ENCODE measurements around the gene NPPB. TPM values are rescaled to one million over a fixed set of nuclear protein-coding genes. Genes with fewer than 3 reads are reported as not detected.

The NPPB gene
- total RNA-seq, 3 donors from 2014 or later: not detected

DNA sequence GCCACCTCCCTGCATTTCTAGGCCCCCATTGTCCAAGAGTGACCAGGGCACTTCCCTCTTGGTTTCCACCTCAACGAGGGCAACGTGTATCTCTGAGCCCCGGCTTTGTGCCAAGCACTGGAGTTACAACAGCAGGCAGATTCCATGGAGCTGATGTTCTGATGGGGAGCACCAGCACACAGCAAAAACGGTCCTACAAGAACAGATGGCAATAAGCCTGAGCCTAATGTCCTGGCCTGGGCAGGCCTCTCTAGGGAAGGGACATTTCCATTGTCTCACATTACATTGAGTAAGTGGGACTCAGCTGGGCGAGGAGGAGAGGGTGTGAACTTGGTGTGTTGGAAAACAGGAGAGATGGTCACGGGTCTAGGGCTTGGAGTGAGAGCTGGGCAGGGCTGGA, 27.2 kb upstream of the NPPB start:
- H3K4me3 ChIP-seq: no peak overlapping the region
- DNase-seq: no peak
- no peaks in the 10 kb centered on the region for H3K36me3 ChIP-seq (ENCODE audit: low read depth)
- ATAC-seq: no peak
- H3K4me1 ChIP-seq (ENCODE audit: low read depth): no peaks in the 10 kb centered on the region
- H3K9me3 ChIP-seq: no peaks in the 10 kb centered on the region
- TF ChIP-seq, protein P1, sequence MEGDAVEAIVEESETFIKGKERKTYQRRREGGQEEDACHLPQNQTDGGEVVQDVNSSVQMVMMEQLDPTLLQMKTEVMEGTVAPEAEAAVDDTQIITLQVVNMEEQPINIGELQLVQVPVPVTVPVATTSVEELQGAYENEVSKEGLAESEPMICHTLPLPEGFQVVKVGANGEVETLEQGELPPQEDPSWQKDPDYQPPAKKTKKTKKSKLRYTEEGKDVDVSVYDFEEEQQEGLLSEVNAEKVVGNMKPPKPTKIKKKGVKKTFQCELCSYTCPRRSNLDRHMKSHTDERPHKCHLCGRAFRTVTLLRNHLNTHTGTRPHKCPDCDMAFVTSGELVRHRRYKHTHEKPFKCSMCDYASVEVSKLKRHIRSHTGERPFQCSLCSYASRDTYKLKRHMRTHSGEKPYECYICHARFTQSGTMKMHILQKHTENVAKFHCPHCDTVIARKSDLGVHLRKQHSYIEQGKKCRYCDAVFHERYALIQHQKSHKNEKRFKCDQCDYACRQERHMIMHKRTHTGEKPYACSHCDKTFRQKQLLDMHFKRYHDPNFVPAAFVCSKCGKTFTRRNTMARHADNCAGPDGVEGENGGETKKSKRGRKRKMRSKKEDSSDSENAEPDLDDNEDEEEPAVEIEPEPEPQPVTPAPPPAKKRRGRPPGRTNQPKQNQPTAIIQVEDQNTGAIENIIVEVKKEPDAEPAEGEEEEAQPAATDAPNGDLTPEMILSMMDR (IDR thresholded peaks at IDR 0.05): no peak
- intact Hi-C loops (cut with DNase I, micrococcal nuclease): no loop called here

GRCh38 chr1:11882814-11883538, 24.2 kb upstream of the NPPB start:
- Histone ChIP-seq H3K9me3 (no peaks in the 10 kb centered on the region), H3K36me3 (ENCODE audit: low read depth) (no peaks in the 10 kb centered on the region), H3K4me3 (no peak overlapping the region), H3K4me1 (ENCODE audit: low read depth) (no peaks in the 10 kb centered on the region)
- DNase-seq (peak; percentile 75 to 81 (median 75)), ATAC-seq (peak; percentile 97)
- intact Hi-C loops (cut with DNase I, micrococcal nuclease): no loop called here
- TF ChIP-seq, protein P1 (IDR thresholded peaks at IDR 0.05): no peak

DNA sequence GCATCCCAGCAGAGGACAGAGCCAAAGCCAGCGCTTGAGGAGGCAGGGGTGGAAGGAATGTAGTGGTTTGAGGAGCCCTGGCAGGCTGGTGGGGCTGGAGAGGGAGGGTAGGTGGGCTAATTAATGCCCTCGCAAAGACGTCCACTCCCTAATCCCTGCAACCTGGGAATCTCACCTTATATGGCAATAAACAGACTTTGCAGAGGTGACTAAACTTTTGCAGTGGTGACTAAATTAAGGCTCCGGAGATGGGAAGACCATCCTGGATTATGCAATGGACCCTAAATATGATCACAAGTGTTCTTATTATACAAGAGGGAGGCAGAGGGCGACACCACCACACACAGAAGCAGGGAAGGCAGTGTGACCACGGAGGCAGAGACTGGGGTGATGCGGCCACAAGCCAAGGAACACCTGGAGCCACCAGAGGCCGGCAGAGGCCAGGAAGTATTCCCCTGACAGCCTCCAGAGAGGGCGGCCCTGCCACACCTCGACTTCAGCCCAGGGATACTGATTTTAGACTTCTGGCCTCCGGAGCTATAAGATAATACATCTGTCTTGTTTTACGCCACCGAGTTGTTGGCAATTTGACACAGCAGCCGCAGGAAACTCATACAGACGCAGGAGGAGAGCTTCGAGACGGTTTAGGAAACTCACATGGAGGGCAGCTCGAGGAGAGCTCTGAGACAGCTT, 23.1 kb upstream of the NPPB start:
- Histone ChIP-seq H3K36me3 (ENCODE audit: low read depth) (no peaks in the 10 kb centered on the region), H3K4me3 (no peak overlapping the region), H3K4me1 (ENCODE audit: low read depth) (no peaks in the 10 kb centered on the region), H3K9me3 (no peaks in the 10 kb centered on the region)
- TF ChIP-seq, protein P1 (IDR thresholded peaks at IDR 0.05): no peak
- intact Hi-C loops (cut with DNase I, micrococcal nuclease): no loop called here
- ATAC-seq (no peak), DNase-seq (no peak)

- TF ChIP-seq, protein P1 (IDR thresholded peaks at IDR 0.05): no peak
- Histone ChIP-seq H3K36me3 (ENCODE audit: low read depth) (no peaks in the 10 kb centered on the region), H3K9me3 (no peaks in the 10 kb centered on the region), H3K4me3 (no peak overlapping the region), H3K4me1 (ENCODE audit: low read depth) (no peaks in the 10 kb centered on the region)
- intact Hi-C loops (cut with DNase I, micrococcal nuclease): no loop called here
- ATAC-seq: peak; percentile 23
- no peak for DNase-seq
Observed at GRCh38 chr1:11880911-11881748, 22.4 kb upstream of the NPPB start.

GRCh38 chr1:11880181-11880575, 21.4 kb upstream of the NPPB start:
- ATAC-seq: no peak
- H3K4me1 ChIP-seq (ENCODE audit: low read depth): no peaks in the 10 kb centered on the region
- intact Hi-C loops (cut with DNase I, micrococcal nuclease): no loop called here
- no peaks in the 10 kb centered on the region for H3K36me3 ChIP-seq (ENCODE audit: low read depth)
- TF ChIP-seq, protein P1 (IDR thresholded peaks at IDR 0.05): no peak
- no peaks in the 10 kb centered on the region for H3K9me3 ChIP-seq
- H3K4me3 ChIP-seq: no peak overlapping the region
- DNase-seq: no peak
